GM12873 (cell line): ENCODE data around the gene ZNF460.

Experiments
- CTCF ChIP-seq: IDR thresholded peaks from 2 replicates; pipeline ENCODE4 v1.5.1; 2012; ENCODE audit warnings: low read depth, mild to moderate bottlenecking, moderate library complexity, low read length, control low read depth; ENCODE audit not compliant: insufficient read depth; ENCODE audit errors: missing control alignments

ZNF460 gene

GRCh38 chr19:57280165-57280961 lies at the start of gene ZNF460:
ZNF460 (plus strand) TSS chr19:57280485; CDS start chr19:57280807, 322 bp downstream.
- TF ChIP-seq CTCF: no peak

DNA sequence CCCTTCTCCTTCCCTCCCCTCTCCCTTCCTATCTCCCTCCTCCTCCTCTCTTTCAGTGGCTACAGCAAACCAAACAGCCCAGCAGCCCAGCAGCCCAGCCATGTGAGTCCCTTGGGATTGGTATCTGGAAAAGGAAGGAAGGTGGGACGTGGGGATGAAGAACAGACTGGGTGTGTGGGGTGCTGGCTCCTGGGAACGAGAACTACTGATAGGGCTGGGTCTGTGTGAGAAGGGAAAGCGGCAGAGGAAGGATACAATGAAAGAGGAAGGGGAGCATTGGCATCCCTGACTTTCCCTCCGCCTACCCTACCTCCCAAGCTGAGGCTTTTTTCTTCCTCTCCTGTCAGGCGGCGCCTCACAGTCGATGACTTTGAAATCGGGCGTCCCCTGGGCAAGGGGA lies 48.6 kb upstream of the ZNF460 start:
- no peak for TF ChIP-seq CTCF

GRCh38 chr19:57233207-57233606 lies 47.1 kb upstream of the ZNF460 start:
- TF ChIP-seq CTCF: no peak

GRCh38 chr19:57239982-57240310 lies 40.3 kb upstream of the ZNF460 start:
- TF ChIP-seq CTCF: no peak

- TF ChIP-seq CTCF: no peak
These were observed 39.8 kb upstream of the ZNF460 start, which contains the start of gene ZNF805 for GRCh38 chr19:57240311-57241090. ZNF805 (plus strand) TSS chr19:57240632; CDS start chr19:57240892, 260 bp downstream.

GRCh38 chr19:57241176-57241575 lies 39.1 kb upstream of the ZNF460 start:
- TF ChIP-seq CTCF: no peak

DNA sequence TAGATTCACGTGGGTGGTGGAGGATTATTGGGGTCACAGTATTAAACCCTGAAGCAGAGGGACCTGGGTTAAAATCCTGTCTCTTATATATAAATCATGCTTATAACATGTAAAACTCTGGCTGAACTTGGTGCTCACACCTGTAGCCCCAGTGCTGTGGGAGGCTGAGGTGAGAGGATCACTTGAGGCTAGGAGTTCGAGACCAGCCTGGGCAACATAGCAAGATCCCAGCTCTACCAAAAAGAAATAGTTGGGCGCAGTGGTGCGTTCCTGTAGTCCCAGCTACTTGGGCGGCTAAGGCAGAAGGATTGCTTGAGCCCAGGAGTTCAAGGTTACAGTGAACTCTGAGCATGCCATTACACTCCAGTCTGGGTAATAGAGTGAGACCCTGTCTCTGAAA lies 37.5 kb upstream of the ZNF460 start:
- TF ChIP-seq CTCF: no peak
